Measurements from ENCODE around the gene TENT5A. TPM values are rescaled to one million over a fixed set of nuclear protein-coding genes. Genes with fewer than 3 reads are reported as not detected.

Gene TENT5A
- total RNA-seq, 1 experiment from 2014 or later, result 1.7 TPM

GRCh38 chr6:81789291-81789690 is 36.8 kb upstream of the TENT5A start:
- H3K4me1 ChIP-seq (ENCODE audit: control insufficient read depth, insufficient read depth, low read length), result no peaks in the 10 kb centered on the region
- ChIA-PET POLR2A (no interaction called here), CTCF (no interaction called here)
- no peak overlapping the region for H3K4me3 ChIP-seq (ENCODE audit: low read depth in 2 of 2, low read length in 2 of 2)
- TF ChIP-seq TCF7L2 (IDR thresholded peaks at IDR 0.05; ENCODE audit: low read depth, low read length), result no peak
- TF ChIP-seq SIN3A (IDR thresholded peaks at IDR 0.05; ENCODE audit: borderline replicate concordance, insufficient read depth, low read depth, low read length), result no peak
- no peak for TF ChIP-seq CTCF (IDR thresholded peaks at IDR 0.05)
- no peak for TF ChIP-seq POLR2AphosphoS5 (IDR thresholded peaks at IDR 0.05; ENCODE audit: low read depth, low read length)
- TF ChIP-seq REST (IDR thresholded peaks at IDR 0.05; ENCODE audit: insufficient read depth in 1 of 2, low read depth in 2 of 2, low read length in 1 of 2), result no peak
- no peaks in the 10 kb centered on the region for H3K27me3 ChIP-seq (ENCODE audit: control insufficient read depth, insufficient read depth, low read length)
- no TSS peak for BruUV-seq (replicated peaks)
- intact Hi-C loops (cut with micrococcal nuclease; ENCODE audit: unreplicated experiment), result no loop called here
- no peaks in the 10 kb centered on the region for H3K36me3 ChIP-seq (ENCODE audit: control insufficient read depth, insufficient read depth, low read length)
- in situ Hi-C loops (cut with HindIII; ENCODE audit: low pct_unique_long_range_greater_than_20kb, low sequenced_read_pairs), result no loop called here
- H3K27ac ChIP-seq (ENCODE audit: low read length), result no peak overlapping the region
- DNase-seq (ENCODE audit: low read depth, low spot score), result no peak
- no peaks in the 10 kb centered on the region for H3K9me3 ChIP-seq (ENCODE audit: control insufficient read depth, insufficient read depth, low read depth, low read length)
- no peak for ATAC-seq

- no TSS peak for BruUV-seq (replicated peaks)
- no peaks in the 10 kb centered on the region for H3K4me1 ChIP-seq (ENCODE audit: control insufficient read depth, insufficient read depth, low read length)
- CTCF ChIA-PET, result no interaction called here
- H3K27me3 ChIP-seq (ENCODE audit: control insufficient read depth, insufficient read depth, low read length), result no peaks in the 10 kb centered on the region
- DNase-seq (ENCODE audit: low read depth, low spot score), result no peak
- in situ Hi-C loops (cut with HindIII; ENCODE audit: low pct_unique_long_range_greater_than_20kb, low sequenced_read_pairs), result no loop called here
- no peak overlapping the region for H3K4me3 ChIP-seq (ENCODE audit: low read depth in 2 of 2, low read length in 2 of 2)
- POLR2A ChIA-PET, result no interaction called here
- no peak for ATAC-seq
- H3K9me3 ChIP-seq (ENCODE audit: control insufficient read depth, insufficient read depth, low read depth, low read length), result no peaks in the 10 kb centered on the region
- H3K27ac ChIP-seq (ENCODE audit: low read length), result no peak overlapping the region
- intact Hi-C loops (cut with micrococcal nuclease; ENCODE audit: unreplicated experiment), result no loop called here
- no peaks in the 10 kb centered on the region for H3K36me3 ChIP-seq (ENCODE audit: control insufficient read depth, insufficient read depth, low read length)
- TF ChIP-seq SIN3A (IDR thresholded peaks at IDR 0.05; ENCODE audit: borderline replicate concordance, insufficient read depth, low read depth, low read length) (no peak), CTCF (IDR thresholded peaks at IDR 0.05) (no peak), REST (IDR thresholded peaks at IDR 0.05; ENCODE audit: insufficient read depth in 1 of 2, low read depth in 2 of 2, low read length in 1 of 2) (no peak), POLR2AphosphoS5 (IDR thresholded peaks at IDR 0.05; ENCODE audit: low read depth, low read length) (no peak)
These were observed 36.3 kb upstream of the TENT5A start for GRCh38 chr6:81788748-81789147.

All from Panc1 (cell line).